ENCODE data around the gene MXRA7.

- no peak for TF ChIP-seq CTCF (tag by site-specific recombination; IDR thresholded peaks at IDR 0.05)
- no peak for TF ChIP-seq PBX3 (CRISPR knock-in tag; IDR thresholded peaks at IDR 0.05)
- TF ChIP-seq ZNF677 (tag by site-specific recombination; IDR thresholded peaks at IDR 0.05): no peak
- no peak for TF ChIP-seq ZNF214 (tag by site-specific recombination; IDR thresholded peaks at IDR 0.05; ENCODE audit: borderline replicate concordance)
- TF ChIP-seq ATF2 (tag by site-specific recombination; IDR thresholded peaks at IDR 0.05; ENCODE audit: low read depth): no peak
- no peak for TF ChIP-seq ZNF302 (tag by site-specific recombination; IDR thresholded peaks at IDR 0.05; ENCODE audit: low read depth)
- TF ChIP-seq ZNF146 (tag by site-specific recombination; IDR thresholded peaks at IDR 0.05): no peak
- no peak for TF ChIP-seq ZEB2 (tag by site-specific recombination; IDR thresholded peaks at IDR 0.05)
These were observed 8.7 kb downstream of the MXRA7 start for GRCh38 chr17:76702076-76702475.

Measured in HEK293 (cell line).